ENCODE data around the gene ETV3.

- TF ChIP-seq REST (IDR thresholded peaks at IDR 0.05; ENCODE audit: insufficient read depth in 1 of 2, low read depth in 2 of 2, low read length in 1 of 2), result no peak
- no peak for TF ChIP-seq CTCF (IDR thresholded peaks at IDR 0.05)
- no peak for TF ChIP-seq SIN3A (IDR thresholded peaks at IDR 0.05; ENCODE audit: borderline replicate concordance, insufficient read depth, low read depth, low read length)
- TF ChIP-seq POLR2AphosphoS5 (IDR thresholded peaks at IDR 0.05; ENCODE audit: low read depth, low read length), result no peak
- TF ChIP-seq TCF7L2 (IDR thresholded peaks at IDR 0.05; ENCODE audit: low read depth, low read length), result no peak
These were observed 14.3 kb upstream of the ETV3 start for GRCh38 chr1:157152510-157152909.

Data from Panc1 (cell line).